DMS53 (cell line): ENCODE measurements around the gene OPN5.

Experiments used
- DNase-seq: peaks from one replicate; lab custom pipeline; 2025; lab: John Stamatoyannopoulos, UW

Gene OPN5

GRCh38 chr6:47788498-47788884 lies 6.7 kb downstream of the OPN5 start:
- peak; percentile 33 for DNase-seq

GRCh38 chr6:47789553-47789952 lies 7.7 kb downstream of the OPN5 start:
- DNase-seq, result no peak

GRCh38 chr6:47792216-47792733 lies 10.4 kb downstream of the OPN5 start:
- DNase-seq, result no peak

GRCh38 chr6:47794577-47795135 lies 12.8 kb downstream of the OPN5 start:
- DNase-seq, result no peak

GRCh38 chr6:47801984-47802383 lies 20.2 kb downstream of the OPN5 start:
- DNase-seq, result no peak

- no peak for DNase-seq
These were observed 23.0 kb downstream of the OPN5 start for GRCh38 chr6:47804821-47805220.

- DNase-seq, result no peak
These were observed 28.0 kb downstream of the OPN5 start for GRCh38 chr6:47809873-47810272.

- DNase-seq, result peak; percentile 35
These were observed 29.1 kb downstream of the OPN5 start for GRCh38 chr6:47810885-47811284.

GRCh38 chr6:47811443-47811842 lies 29.6 kb downstream of the OPN5 start:
- DNase-seq, result no peak

- no peak for DNase-seq
These were observed 35.9 kb downstream of the OPN5 start for GRCh38 chr6:47817749-47818148.

GRCh38 chr6:47819461-47819860 lies 37.6 kb downstream of the OPN5 start:
- no peak for DNase-seq

- no peak for DNase-seq
These were observed 41.2 kb downstream of the OPN5 start for GRCh38 chr6:47822856-47823554.

GRCh38 chr6:47832386-47833100 lies 50.7 kb downstream of the OPN5 start:
- no peak for DNase-seq

- no peak for DNase-seq
These were observed 52.4 kb downstream of the OPN5 start for GRCh38 chr6:47834196-47834595.

GRCh38 chr6:47836046-47836445 lies 54.2 kb downstream of the OPN5 start:
- no peak for DNase-seq

GRCh38 chr6:47836639-47837038 lies 54.8 kb downstream of the OPN5 start:
- peak; percentile 16 for DNase-seq

- DNase-seq, result no peak
These were observed 57.8 kb downstream of the OPN5 start for GRCh38 chr6:47839645-47840044.

- DNase-seq, result no peak
These were observed 63.0 kb downstream of the OPN5 start for GRCh38 chr6:47844881-47845280.

GRCh38 chr6:47846752-47847151 lies 64.9 kb downstream of the OPN5 start:
- DNase-seq, result no peak

GRCh38 chr6:47851091-47851490 lies 69.3 kb downstream of the OPN5 start:
- DNase-seq, result no peak

- no peak for DNase-seq
These were observed 70.9 kb downstream of the OPN5 start for GRCh38 chr6:47852727-47853126.

- DNase-seq, result no peak
These were observed 71.9 kb downstream of the OPN5 start for GRCh38 chr6:47853766-47854165.

- no peak for DNase-seq
These were observed 73.1 kb downstream of the OPN5 start for GRCh38 chr6:47854971-47855370.
